GM11168 (cell line): ENCODE data around the gene TCERG1L.
"Not testable (repeated sequence)": the region's sequence is repeated elsewhere in the genome, so short reads cannot be mapped to it uniquely, and the experiment has no call there.

Experiments
- in situ Hi-C: fragments of 300-500 bp; cut with MboI; formaldehyde crosslinking; loops from one replicate; pipeline ENCODE4 v1.12.0; 2022; ENCODE audit warnings: low sequenced_read_pairs; ENCODE audit not compliant: unreplicated experiment

TCERG1L gene

GRCh38 chr10:131155218-131155875 is 156.2 kb downstream of the TCERG1L start:
- in situ Hi-C loops, result no loop called here

GRCh38 chr10:131154306-131155025 is 157.1 kb downstream of the TCERG1L start:
- in situ Hi-C loops, result no loop called here

- in situ Hi-C loops, result not testable (repeated sequence)
Measured at GRCh38 chr10:131152456-131152855, 159.1 kb downstream of the TCERG1L start.

DNA sequence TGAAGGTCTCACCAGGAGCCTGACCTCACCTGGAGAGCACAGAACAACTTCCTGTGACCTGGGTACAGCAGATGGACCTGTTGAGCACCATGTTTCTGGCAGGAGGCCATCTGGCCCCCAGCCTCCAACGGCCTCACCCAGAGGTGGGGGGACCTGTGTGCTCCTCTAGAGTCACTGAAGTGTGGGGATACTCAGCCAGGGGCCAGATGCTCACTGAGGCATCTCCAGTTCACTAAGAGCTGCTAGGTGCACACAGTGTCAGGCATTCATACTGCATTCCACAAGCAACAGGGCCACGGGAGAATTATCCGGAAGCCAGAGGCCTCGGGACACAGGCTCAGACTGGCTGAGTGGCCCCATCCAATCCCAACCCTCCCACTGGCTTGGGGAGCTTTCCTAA is 161.4 kb downstream of the TCERG1L start:
- in situ Hi-C loops, result no loop called here

DNA sequence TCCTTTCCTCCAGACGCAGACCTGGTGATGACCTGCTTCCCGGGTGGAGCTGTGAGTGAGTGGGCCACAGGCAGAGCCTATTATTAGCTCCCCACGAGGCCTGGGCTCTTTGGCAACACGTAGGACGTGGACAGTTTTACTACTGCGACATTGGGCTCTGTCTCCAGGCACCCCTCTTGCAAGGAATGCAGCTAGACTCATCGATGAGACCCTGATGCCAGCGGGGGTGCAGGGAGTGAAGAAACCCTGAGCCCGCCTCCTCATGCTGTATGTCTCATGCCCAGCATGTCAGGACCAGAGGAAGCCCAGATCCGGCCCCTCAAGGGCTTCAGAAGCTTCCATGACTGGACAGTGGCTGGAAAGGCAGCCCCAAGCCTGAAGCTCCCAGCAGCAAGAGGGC is 161.9 kb downstream of the TCERG1L start:
- in situ Hi-C loops, result no loop called here

GRCh38 chr10:131149111-131149510 is 162.4 kb downstream of the TCERG1L start:
- in situ Hi-C loops, result no loop called here

DNA sequence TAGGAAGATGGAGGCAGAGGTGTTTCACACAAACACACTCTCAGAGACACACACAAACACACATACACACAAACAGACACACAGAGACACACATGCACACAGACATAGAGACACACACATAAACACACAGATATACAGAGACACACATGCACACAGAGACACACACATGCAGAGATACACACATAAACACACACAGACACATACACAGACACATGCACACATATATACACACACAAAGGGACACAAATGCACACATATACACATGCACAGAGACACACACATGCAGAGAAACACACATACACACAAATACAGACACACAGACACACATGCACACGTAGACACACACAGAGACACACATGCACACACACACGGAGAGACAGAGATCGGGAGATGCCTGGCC is 163.3 kb downstream of the TCERG1L start:
- in situ Hi-C loops, result no loop called here

GRCh38 chr10:131147301-131147975 is 164.1 kb downstream of the TCERG1L start:
- in situ Hi-C loops, result no loop called here

DNA sequence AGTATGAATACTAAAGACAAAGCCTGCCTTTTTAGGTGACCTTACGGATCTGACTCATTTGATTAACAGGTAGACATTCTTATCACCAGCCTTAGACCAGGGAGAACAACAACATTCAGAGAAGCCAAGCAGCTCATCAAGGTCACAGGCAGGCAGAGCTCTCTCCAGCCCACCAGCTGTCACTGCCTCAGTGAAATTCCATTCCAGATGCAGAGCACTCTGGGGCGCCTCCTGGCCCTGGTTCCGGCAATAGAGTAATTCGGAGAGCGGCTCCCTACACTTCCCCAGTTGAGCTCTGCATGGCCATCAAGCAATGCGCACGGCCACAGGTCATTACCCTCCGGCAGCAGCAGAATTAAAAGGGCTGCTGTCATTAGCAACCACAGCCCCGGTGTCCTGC is 164.7 kb downstream of the TCERG1L start:
- in situ Hi-C loops, result no loop called here

DNA sequence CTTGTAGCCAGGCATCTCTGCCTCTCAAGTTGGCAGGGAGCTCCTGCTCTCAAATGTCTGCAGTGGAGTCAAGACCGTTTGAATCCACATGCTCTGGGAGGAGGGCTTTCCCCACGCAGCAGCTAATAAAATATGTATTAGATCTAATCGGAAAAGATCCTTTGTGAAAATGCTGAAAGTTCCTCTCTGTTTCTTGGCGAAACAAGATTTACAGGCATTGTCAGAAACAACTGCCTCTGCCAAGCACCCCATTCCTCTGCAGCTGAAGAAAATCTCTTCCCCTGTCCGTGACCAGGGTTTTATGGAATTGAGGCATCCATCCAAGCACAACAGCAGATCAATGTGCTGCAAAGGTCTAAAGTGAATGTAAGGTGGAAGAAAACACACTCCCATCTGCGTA is 165.8 kb downstream of the TCERG1L start:
- in situ Hi-C loops, result no loop called here

GRCh38 chr10:131144711-131145375 is 166.7 kb downstream of the TCERG1L start:
- in situ Hi-C loops, result no loop called here

DNA sequence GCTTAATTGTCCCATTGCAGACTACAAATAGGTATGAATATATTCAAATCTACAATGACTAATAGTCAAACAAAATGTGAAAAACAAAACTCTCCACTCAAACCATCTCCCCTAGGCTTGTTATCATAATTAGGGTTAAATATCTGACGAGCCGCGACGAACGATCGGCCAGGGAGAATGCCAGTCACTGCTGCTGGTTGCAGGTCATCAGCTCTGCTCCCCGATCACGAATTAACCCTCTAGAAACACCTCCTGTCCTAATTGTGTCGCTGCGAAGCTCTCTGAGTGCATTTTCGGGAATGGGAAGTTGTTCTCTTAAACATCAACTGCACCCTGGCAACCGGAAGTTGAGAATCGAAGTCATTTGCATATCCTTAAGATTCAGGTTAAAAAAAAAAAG is 167.3 kb downstream of the TCERG1L start:
- in situ Hi-C loops, result no loop called here

DNA sequence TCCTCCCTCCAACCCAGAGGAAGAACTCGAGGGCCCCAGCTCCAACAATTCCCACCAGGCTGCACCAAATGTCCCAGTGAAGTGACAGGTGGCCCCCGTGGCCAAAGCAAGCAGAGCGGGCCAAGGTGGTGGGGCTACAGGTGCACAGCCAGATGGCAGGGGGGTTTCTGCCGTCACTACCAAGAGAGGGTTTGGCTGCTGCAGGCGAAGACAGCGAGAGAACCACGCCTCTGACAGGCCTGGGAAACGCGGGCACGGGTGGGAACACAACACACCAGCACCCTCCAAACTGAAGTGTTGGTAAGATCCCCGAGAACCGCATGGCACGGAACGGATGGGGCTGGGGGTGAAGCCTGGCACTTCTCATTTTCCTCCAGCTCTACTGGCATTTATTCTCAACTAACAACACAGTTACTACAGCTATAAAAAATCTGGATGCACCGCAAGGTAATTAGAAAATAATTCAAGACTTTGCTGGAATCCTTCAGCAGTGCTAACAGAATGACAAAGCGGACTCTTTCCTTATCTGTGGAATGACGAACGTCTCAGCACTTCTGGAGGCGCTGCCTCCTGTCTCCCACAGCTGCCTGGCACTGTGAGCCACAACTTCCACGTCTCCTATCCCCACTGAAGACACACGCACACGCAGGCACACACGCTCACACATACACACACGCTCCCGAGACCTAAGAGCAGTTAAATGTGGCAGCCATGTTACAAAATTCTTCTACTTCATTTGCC is 167.9 kb downstream of the TCERG1L start:
- in situ Hi-C loops, result no loop called here

GRCh38 chr10:131142517-131143380 is 168.8 kb downstream of the TCERG1L start:
- in situ Hi-C loops, result no loop called here

DNA sequence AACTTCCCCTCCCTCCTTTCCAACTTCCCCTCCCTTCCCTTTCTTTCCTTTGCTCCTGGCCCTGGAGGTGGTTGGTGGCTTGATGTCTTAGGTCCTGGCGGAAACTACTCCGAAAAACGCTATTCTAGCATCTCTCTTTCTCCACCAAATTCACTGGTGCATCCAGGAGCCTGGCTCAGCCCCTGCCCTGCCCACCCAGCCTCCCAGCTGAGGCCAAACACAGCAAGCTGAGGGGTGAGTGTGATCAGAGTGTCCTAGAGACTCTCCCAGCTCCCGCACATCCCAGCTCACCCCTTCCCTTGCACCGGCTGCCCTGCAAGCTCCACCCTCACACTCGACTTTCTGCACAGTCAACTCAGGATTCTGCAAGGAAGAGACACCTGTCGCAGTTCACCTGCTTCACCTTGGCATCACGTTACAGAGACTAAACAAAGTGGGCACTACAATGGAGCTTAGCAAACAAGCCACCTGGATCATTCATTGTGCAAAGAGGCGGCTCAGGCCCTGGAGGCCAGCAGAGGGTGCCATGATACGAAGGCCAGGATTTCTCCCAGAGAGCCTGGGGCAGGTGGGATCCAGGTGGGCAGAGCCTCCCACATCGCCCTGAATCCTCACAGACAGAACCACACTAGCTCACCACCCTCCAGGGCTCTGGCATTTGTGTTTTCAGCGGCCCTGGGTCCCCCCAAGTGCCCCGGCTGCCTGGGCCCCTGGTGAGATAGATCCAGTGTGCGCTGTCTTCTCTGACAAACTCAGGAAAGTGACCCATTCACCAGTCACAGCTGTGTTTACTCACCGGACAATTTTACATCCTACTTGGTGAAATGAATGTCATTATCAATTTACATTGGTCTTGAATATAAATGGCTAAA is 169.6 kb downstream of the TCERG1L start:
- in situ Hi-C loops, result no loop called here

DNA sequence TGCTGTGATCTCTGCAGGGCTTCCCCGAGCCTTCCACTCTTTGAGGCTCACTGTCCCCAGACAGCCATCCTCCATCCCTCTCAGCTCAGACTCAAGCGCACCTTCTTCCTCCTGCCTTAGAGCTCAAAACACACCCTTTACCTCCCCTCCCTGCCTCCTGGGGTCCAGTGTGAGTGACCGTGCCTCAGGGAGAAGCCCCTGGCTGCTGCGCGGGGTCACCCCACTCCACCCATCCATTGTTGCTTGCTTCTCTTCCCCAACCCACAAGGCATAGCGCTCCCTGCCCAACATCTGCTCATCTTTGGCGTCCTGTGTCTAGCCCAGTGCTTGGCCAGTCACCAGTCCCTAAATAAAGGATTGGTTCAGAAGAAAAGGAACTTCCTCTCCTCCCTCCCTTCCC is 170.3 kb downstream of the TCERG1L start:
- in situ Hi-C loops, result no loop called here

GRCh38 chr10:131140606-131141005 is 170.9 kb downstream of the TCERG1L start:
- in situ Hi-C loops, result no loop called here

DNA sequence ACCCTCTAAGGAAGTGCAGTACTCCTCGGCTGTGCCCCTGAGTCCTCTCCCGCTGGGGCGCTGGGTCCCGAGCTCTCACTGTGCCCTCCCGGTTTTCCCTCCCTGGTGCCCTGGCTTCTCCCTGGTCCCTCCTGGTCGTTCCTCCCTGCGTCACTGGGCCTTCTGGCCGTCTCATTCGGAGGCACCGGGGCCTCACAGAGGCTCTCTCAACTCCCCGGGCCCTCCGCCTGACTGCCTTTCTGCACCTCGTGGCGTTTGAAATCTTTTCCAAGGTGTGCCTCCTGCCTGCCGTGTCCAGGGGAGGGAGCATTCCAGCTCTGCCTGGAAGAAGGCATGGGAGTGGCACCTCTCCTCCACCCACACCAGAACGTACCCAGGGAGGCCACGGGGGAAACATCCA is 174.3 kb downstream of the TCERG1L start:
- in situ Hi-C loops, result no loop called here
